CD4-positive, alpha-beta T cell treated with Interleukin-10 for 1 hour (primary cell): ENCODE measurements around the gene CRY2.

Source experiments
- DNase-seq: peaks from one replicate; pipeline ENCODE4 v3.0.0-alpha.2; 2020

Gene CRY2

GRCh38 chr11:45850446-45850845 is 3.2 kb downstream of the CRY2 start:
- no peak for DNase-seq

GRCh38 chr11:45851228-45851627 is 4.0 kb downstream of the CRY2 start:
- no peak for DNase-seq

- no peak for DNase-seq
Observed at GRCh38 chr11:45852018-45852711, 4.9 kb downstream of the CRY2 start.

DNA sequence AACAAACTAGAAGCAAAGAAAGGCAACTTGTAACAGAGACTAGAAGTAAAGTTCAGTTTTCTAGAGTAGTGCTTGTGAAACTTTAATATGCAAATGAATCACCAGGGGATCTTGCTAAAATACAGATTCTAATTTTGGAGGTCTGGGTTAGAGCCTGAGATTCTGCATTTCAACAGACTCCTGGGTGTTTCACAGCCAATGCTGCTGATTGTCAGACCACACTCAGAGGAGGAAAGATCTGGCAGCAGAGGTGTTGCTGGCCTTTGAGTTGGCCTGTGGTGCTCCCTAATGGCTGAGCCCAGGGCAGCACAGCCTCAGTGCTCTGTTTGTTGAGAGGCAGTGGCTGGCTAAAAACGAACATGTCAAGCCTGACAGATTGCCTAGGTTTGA is 5.4 kb downstream of the CRY2 start:
- DNase-seq = no peak

DNA sequence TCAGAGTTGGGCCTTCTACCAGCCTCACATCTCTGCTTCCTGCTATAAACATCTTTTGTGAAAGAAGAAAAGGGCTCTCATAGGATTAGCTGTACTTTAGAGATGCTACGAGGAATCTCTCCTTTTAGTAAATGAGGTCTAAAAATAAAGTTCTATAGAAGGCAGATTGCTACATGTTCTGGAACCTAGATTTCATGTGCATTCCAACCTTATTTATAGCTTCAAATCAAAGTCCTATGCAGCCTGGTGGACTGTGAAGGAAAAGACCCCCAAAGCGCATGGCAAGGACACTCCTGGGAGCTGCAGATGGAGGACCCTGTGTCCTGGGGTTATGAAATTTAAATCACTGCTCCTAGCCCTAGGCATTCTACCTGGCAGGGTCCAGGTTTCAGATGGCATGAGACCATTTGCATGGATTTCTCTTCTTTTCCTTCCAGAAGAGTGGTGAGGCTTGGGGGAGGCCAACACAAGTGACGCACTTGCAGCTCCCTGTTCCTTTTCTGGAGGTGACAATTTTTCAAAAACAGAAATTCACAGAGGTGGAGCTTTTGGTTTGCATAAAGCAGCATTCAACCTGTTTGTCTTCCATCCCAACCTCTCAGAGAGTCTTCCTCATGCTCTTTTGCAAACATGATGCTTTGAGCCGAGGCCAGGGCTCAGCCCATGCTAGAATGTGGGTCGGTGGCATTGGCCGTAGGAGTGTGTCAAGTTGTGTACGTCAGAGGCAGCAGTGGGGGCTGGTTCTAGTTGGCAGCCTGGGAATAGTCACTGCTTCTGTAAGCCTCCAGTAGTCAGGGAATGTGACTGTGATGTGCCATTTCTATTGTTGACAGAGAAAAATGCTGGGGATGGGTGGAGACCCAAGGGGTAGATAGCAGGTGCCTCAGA is 6.3 kb downstream of the CRY2 start:
- no peak for DNase-seq

GRCh38 chr11:45855308-45855707 is 8.0 kb downstream of the CRY2 start:
- no peak for DNase-seq

GRCh38 chr11:45856044-45856468 is 8.8 kb downstream of the CRY2 start:
- no peak for DNase-seq

DNA sequence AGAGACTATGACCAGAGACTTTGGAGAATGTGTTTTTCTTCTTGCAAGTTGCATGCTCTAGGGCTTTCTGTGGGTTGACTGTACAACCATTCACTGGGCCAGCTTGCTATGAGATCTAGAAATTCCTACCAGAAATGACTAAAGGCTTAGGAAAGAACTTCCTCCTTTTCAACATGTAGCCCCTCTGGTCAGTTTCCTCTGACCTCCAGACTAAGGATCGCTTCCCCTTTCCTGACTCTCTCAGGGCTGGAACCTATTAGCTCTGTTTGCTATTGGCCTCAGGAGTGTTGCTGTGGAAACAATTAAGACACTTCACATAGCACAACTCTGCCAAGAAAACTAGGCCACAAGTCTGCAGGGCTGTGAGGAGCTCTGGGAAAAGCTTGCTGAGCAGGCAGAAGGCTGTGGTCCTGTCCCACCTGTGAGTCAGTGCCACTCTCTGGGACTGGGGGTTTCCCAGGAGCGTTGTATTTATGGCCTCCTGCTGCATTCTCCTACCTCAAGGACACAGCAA is 10.7 kb downstream of the CRY2 start:
- DNase-seq = no peak

GRCh38 chr11:45858751-45859398 is 11.6 kb downstream of the CRY2 start:
- no peak for DNase-seq

DNA sequence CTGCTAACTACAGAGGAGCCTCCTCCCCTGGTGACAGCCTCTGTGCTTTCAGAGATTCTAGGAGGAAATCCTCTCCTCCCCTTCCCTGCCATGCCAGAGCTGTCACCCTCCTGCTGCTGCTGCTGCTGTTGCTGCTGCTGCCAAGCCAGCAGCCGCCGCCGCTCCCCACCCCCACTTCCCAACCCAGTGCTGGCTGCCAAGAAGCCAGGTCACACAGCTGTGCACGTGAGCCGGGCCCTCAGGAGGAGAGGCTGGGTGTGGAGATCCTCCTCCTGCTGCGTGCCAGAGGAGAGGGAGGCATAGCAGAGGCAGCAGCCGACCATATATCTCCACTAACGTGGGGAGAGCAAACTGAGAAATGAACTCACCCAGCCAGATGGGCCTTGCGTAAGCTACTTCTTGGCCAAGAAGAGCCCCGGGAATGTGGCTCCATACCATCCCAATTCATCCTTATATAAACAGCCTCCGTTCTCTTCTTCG is 12.4 kb downstream of the CRY2 start:
- no peak for DNase-seq

- DNase-seq = no peak
Observed at GRCh38 chr11:45860348-45860747, 13.1 kb downstream of the CRY2 start.

DNA sequence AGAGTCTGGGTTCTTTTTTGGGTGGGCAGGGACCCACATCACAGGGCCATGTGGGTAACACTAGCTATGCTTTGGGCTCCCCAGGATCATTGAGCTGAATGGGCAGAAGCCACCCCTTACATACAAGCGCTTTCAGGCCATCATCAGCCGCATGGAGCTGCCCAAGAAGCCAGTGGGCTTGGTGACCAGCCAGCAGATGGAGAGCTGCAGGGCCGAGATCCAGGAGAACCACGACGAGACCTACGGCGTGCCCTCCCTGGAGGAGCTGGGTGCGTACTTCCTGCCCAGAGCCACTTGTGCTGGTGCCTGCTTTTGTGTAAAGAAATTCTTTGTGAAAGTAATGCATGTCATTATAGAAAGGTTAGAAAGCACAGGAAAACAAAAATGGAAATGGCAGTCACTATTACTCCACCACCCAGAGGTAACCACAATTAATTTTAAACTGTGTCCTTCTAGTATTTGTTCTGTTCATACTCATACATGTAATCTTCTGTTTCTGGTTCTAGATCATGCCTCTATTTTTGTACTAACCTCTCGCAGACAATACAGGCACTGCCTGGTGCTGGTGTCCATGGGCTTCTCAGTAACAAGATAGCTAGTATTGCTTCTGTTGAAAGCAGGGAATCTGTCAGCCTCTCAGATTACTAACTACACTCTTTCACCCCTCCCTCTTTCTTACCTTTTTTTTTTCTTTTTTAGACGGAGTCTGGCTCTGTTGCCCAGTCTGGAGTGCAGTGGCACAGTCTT is 13.7 kb downstream of the CRY2 start:
- no peak for DNase-seq

- DNase-seq = no peak
Observed at GRCh38 chr11:45864041-45864440, 16.8 kb downstream of the CRY2 start.

DNA sequence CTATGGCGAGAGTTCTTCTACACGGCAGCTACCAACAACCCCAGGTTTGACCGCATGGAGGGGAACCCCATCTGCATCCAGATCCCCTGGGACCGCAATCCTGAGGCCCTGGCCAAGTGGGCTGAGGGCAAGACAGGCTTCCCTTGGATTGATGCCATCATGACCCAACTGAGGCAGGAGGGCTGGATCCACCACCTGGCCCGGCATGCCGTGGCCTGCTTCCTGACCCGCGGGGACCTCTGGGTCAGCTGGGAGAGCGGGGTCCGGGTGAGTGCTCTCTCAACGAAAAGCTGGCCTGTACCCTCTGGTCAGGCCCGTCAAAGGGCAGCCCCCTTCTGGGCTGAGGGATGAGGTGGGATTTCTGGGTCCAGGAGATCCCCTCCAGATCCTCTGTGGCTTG is 22.3 kb downstream of the CRY2 start:
- no peak for DNase-seq

- DNase-seq = no peak
Observed at GRCh38 chr11:45870706-45871105, 23.4 kb downstream of the CRY2 start.

GRCh38 chr11:45871638-45872037 is 24.4 kb downstream of the CRY2 start:
- DNase-seq = no peak

DNA sequence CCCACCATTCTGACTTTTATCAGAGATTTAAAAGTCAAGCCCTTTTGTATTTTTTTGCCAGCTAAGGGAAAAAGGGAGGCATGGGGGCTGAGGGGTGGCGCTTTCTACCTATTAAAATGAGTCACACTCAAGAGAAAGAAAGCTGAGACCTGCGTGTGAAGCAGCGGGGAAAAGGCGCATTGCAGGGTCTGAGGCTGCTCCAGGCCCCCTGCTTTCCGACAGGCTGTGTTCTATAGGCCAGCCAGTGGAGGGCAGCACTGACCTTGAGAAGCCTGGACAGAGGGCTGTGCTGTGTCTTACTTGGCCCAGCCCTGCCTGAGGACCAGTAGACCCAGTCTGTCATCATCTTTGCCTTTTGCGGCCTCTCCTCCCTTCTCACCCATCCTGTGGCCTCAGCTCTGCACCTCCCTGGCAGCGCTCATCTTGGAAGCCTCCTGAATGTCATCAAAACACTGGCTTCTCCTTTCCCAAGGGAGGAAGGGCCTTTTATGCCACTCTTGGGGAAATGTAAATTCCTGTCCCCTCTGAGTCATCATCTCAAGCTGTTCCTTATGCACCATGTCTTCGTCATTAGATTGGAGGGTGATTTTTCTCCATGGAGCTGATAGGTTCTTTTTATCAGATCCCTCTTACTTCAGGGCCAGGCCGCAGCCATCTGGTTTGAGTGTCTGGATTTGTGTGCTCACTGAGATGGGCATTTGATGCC is 25.5 kb downstream of the CRY2 start:
- DNase-seq = peak; percentile 48

DNA sequence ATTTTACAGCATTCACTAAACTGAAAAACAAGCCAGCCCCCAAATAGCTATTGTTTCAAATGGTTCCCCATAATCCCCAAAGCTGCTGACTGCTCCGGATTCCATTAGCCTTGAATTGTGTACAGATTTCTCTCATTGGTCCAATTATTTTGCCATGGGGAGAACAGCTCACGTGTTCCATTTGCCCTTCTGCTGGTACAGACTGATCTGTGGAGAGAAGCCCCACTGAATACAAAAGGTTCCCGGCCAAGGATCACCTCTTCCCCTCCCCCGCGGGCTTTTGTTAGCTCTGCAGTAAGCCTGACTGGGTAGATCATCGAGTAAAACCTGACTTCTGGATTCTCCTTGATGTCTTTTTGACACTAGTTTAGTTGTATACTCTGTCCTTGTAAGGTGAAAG is 29.1 kb downstream of the CRY2 start:
- DNase-seq = no peak

GRCh38 chr11:45877221-45877620 is 29.9 kb downstream of the CRY2 start:
- no peak for DNase-seq

GRCh38 chr11:45877845-45878244 is 30.6 kb downstream of the CRY2 start:
- no peak for DNase-seq

DNA sequence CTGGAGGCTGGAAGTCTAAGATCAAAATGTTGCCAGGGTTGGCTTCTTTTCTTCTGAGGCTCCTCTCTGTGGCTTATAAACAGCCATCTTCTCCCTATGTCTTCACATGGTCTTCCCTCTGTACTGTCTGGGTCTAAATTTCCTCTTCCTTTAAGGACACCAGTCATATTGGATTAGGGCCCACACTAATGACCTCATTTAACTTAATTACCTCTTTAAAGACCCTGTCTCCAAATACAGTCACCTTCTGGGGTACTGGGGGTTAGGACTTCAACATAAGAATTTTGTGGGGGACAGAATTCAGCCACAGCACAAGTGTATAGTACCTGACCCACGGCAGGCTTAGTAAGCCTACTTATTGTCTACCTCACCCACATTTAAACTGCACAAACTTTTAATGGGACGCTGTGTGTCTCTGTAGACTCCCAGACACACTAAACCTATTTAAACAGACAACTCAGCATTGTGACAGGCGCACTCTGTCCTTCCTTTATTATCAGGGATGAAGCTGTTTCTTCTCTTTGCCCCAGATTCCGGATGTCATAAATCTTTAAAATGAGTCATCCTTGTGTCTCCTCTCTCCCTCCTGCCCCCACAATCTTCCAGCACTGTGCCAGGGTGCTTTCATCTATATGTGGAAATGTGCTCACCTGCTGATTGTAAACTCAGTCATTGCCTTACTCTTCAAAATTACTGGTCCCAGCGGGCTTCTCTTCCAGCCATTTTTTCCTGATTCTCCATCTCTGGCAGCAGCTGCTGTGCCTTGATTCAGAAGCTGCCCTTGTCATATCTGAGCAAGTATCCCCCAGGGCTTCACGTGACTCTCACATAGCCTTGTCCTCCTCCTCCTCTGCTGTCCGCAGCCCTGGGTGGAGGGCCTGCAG is 32.8 kb downstream of the CRY2 start:
- DNase-seq = no peak
